Measurements from ENCODE around the gene BMP6.

Gene BMP6

GRCh38 chr6:7832904-7833750, 107.2 kb downstream of the BMP6 start:
- no peak for DNase-seq

- DNase-seq: no peak
These were observed 107.8 kb downstream of the BMP6 start for GRCh38 chr6:7833751-7834070.

DNA sequence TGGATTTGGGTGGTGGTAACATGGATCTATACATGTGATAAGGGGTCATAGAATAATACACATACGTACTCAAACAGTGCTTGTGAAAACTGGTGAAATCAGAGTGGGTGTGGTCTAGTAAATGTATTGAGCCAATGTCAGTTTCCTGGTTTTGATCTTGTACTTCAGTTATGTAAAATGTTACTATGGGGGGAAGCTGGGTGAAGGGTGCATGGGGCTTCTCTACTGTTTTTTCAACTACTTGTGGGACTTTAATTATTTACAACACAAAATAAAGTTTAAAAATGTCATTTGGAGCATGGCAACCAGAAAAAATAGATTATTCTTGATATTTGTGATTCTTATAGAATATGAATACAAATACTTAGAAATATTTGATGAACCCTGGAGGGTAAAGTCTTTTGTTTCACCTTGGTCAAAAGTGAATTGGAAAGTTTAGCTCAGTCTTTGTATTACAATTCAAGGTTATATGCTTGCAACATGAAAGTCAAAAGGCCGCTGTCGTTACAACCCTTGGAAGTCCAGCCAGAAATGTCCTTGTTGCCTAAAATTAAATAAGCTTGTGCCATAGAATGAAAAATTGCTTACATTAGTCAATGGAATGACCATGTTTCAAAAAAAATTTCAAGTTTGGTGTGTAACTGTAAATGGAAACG, 110.6 kb downstream of the BMP6 start:
- DNase-seq: no peak

DNA sequence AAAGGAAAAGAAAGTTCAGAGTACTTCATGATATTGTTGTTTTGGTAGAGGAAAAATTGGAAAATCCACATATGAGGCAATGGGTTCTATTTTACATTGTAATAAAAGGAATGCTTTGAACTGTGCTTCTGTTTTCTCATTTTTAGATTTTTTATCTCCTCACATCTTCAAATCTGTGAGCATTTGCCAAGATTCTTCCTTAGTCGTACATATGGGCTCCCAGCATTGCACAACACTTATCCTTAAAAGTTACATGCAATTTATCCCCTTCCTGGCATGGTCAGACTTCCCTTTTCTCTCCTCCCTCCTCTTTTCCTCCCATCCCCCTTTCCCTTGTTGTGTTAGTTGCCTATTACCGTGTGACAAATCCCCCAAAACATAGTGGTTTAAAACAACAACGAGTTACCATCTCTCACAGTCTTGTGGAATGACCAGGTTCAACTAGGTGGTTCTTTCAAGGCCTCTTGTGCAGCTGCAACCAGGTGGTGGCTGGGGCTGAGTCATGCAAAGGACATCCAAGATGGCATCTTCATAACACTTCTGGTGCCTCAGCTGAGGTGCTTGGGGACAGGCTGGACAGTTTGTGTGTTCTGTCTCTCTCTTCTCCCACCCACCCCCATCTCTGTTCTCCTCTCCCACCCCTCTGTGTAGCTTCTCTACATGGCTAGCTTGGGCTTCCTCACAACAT, 116.0 kb downstream of the BMP6 start:
- DNase-seq: no peak

DNA sequence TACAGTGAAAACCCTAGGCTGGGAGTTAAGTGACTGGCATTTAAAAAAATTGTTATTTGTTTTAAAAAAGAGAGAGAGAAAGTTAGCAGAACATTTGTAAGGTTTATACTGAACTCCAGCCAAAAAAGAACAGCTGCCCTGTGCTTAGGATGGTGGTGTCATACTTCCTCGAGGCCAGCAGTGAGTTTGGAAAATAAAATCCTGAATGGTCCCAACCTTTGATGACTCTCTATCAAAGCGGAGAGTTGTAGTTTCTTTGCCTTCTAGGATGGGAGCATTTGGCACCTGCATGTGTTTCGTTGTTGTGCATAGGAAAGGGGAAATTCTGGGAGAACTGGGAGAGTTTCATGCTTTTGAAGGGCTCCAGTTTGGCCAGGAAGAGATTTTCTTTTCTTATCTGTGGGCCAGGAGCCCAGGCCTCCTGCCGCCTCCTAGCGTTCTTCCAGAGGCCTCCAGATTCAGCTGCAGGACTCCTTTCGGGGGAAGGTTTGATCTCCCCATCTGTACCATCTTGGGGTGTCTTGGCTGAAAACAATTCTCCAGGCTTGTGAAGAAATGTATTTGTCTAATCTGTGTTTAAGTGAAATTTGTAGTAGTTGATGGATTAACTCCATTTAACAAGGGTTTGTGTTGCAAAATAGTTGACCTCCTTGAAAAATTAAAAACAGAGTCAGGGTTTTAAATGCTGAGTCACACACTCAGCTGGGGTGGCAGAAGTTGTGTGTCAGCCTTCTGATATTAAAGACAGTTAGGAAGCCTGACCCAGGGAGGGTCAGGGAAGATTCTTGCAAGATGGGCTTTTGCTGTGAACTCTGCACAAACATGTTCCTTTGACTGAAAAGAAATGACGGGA, 121.3 kb downstream of the BMP6 start:
- DNase-seq: no peak

- no peak for DNase-seq
These were observed 122.3 kb downstream of the BMP6 start for GRCh38 chr6:7848229-7848628.

DNA sequence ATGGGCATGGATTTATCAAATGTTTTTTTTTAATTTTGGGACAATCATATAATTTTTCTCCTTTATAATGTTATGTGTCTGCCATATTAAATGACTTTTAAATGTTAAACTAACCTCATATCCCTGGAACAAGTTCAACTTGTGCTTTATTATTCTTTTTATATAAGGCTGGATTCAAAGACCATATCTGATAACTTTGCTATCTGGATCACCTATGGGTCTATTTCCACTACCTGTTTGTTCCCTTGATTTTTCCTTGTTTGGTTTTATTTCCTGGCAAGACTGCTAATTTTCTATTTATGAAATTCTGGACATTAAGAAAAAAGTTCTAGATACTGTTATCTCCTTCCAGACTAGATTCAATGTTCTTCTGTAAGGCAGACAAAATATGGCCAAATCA, 125.9 kb downstream of the BMP6 start:
- DNase-seq: no peak

DNA sequence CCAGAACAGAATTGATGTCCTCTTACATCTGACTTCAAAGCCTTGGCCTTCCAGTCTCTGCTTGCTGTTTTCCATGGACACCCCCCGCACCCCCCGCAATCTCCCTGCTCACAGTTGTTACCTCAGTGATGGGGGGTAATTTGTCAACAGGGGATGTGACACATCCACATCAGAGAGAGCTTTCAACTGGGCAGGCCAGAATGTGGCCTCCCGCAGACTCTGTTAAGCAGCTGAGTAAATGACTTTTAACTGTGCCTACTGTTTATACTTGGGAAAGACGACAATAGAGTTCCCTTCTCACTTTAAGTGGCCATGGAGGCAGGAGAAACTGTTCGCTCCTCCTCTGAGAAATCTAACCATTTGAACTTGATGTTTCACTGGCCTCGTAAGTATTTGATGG, 133.7 kb downstream of the BMP6 start:
- DNase-seq: no peak

GRCh38 chr6:7865781-7866180, 139.9 kb downstream of the BMP6 start:
- DNase-seq: no peak

- no peak for DNase-seq
These were observed 140.6 kb downstream of the BMP6 start for GRCh38 chr6:7866526-7866925.

GRCh38 chr6:7868926-7869325, 143.0 kb downstream of the BMP6 start:
- no peak for DNase-seq

- DNase-seq: no peak
These were observed 152.6 kb downstream of the BMP6 start for GRCh38 chr6:7878401-7878964.

GRCh38 chr6:7879043-7879442, 153.1 kb downstream of the BMP6 start:
- no peak for DNase-seq

GRCh38 chr6:7879579-7879978, 153.7 kb downstream of the BMP6 start:
- no peak for DNase-seq

- no peak for DNase-seq
These were observed 154.2 kb downstream of the BMP6 start for GRCh38 chr6:7879980-7880717.

DNA sequence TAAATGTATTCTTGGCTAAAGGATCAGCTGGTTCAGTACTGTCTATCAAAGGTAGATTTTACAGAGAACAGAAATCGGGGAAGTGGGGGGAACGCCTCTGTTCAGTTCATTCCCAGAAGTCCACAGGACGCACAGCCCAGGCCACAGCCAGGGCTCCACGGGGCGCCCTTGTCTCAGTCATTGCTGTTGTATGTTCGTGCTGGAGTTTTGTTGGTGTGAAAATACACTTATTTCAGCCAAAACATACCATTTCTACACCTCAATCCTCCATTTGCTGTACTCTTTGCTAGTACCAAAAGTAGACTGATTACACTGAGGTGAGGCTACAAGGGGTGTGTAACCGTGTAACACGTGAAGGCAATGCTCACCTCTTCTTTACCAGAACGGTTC, 154.8 kb downstream of the BMP6 start:
- no peak for DNase-seq

DNA sequence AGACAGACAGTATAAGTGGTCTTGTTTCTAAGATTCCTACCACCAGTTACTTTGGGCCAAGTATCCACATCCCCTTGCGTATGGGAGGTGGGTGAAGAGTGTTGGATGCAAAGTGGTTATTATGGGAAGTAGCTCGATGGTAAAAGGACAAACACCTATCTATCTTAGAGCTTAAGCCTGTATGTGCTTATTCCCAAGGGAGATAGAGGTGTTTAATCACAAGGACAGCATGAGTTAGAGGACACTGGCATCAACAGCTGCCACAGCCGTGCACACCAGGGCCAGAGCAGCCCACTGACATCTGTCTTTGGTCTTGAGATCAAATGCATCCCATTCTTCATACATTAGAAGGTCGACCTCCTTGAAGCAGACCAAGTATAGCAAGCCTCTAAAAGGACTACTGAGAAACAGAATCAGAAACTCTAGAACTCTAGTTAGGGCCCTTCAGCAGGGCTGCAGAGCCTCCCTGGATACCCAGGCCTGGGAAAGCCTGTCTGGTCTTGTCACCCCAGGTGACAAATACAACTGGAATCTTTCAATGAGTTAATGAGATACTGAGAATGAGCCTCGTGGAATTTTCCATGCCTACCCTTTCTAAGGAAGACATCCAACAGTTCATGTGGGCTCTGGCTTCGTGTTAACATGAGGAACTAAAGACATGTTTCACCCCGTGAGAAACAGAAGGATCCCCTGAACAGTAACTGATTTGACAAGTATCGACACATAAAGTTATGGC, 156.0 kb downstream of the BMP6 start:
- no peak for DNase-seq

- DNase-seq: no peak
These were observed 156.8 kb downstream of the BMP6 start for GRCh38 chr6:7882505-7883257.

- no peak for DNase-seq
These were observed 157.5 kb downstream of the BMP6 start for GRCh38 chr6:7883381-7883780.

- no peak for DNase-seq
These were observed 160.2 kb downstream of the BMP6 start for GRCh38 chr6:7886132-7886531.

All from DMS79 treated with DMSO at 0.1 percent for 48 hours (cell line).